Breast epithelium (tissue), 4 donors: ENCODE data around the gene DMAP1. TPM values are rescaled to one million over a fixed set of nuclear protein-coding genes. Genes with fewer than 3 reads are reported as not detected.

Source experiments
- DNase-seq, 2 donors: peaks; one replicate each; pipeline ENCODE4 v3.0.0-alpha.2; 2019; ENCODE audit warnings: low spot score in 2 of 2
- H3K27ac ChIP-seq, 2 donors: fragments of 200-600 bp; sonication (generic) in 1 of 2; one replicate each; pipeline ENCODE4 v1.5.1; 2016 to 2019; ENCODE audit warnings: mild to moderate bottlenecking in 1 of 2
- H3K27me3 ChIP-seq, 2 donors: fragments of 200-600 bp; sonication (generic) in 1 of 2; one replicate each; pipeline versions ENCODE4 v1.5.1 to v1.6.0; 2017 to 2019; ENCODE audit warnings: control low read depth in 1 of 2, mild to moderate bottlenecking in 1 of 2
- H3K36me3 ChIP-seq: fragments of 200-600 bp; one replicate; pipeline ENCODE4 v1.5.1; 2019
- H3K4me1 ChIP-seq, 2 donors: fragments of 200-600 bp; sonication (generic); one replicate each; pipeline ENCODE4 v1.5.1; 2016 to 2019; ENCODE audit warnings: control low read depth in 1 of 2
- H3K4me3 ChIP-seq, 3 donors: fragments of 200-600 bp; sonication (generic); 1 replicate in 2 of 3; 2 replicates in 1 of 3; pipeline ENCODE4 v1.5.1; 2016 to 2019; ENCODE audit warnings: mild to moderate bottlenecking in 3 of 3, moderate library complexity in 2 of 3
- H3K9me3 ChIP-seq, 2 donors: fragments of 200-600 bp; sonication (generic) in 1 of 2; one replicate each; pipeline ENCODE4 v1.5.1; 2016 to 2019; ENCODE audit warnings: control low read depth in 1 of 2
- POLR2A ChIP-seq: fragments of 450-650 bp; IDR thresholded peaks from one replicate; pipeline ENCODE4 v1.6.1; 2016; ENCODE audit warnings: antibody characterized with exemption, mild to moderate bottlenecking, moderate library complexity
- POLR2AphosphoS5 ChIP-seq, 3 donors: sonication (generic); formaldehyde crosslinking; IDR thresholded peaks; one replicate each; pipeline ENCODE4 v1.6.1; 2017; ENCODE audit warnings: antibody characterized with exemption in 3 of 3
- intact Hi-C: fragments of 100-400 bp; cut with DNase I; formaldehyde crosslinking; loops from one replicate; pipeline ENCODE4 v1.15.1; 2023; ENCODE audit warnings: low total_unique reads
- total RNA-seq, 3 donors: library from RNA; depleted of rRNA; stranded (reverse); fragments of >200 nt; gene quantifications; one replicate each; pipeline ENCODE4 v1.1.0, GENCODE V29; 2016
- TF ChIP-seq, protein P1 (sequence below), 3 donors: fragments of 450-650 bp; IDR thresholded peaks; one replicate each; pipeline ENCODE4 v1.5.1; 2016 to 2017; ENCODE audit warnings: antibody characterized with exemption in 3 of 3, mild to moderate bottlenecking in 3 of 3, moderate library complexity in 3 of 3

The DMAP1 gene
- total RNA-seq, 3 donors from 2014 or later: 40.3 to 66.2 (median 51.4) TPM

DNA sequence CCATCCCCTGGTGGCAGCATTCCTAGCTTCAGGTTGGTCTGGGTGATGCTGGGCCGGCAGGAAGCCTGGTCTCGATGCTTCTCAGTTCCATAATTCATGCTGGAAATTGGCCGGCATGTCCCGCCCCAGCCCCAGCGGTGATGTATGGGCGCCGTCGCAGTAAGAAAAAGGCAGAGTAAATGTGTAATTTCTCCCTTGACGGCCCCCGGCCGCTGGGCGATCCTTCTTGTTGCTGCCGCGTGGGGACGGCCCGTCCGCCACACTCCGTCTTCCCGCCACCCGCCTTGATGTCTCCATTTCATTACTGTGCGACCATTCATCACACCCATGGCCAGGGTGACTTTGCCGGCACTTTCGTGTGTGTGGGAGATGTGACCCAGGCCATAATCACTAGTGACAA is 8.5 kb downstream of the DMAP1 start:
- no peak overlapping the region for H3K4me3 ChIP-seq
- intact Hi-C loops: no loop called here
- no peaks in the 10 kb centered on the region for H3K4me1 ChIP-seq
- no peak overlapping the region for H3K27ac ChIP-seq
- no peaks in the 10 kb centered on the region for H3K36me3 ChIP-seq
- DNase-seq: no peak
- no peaks in the 10 kb centered on the region for H3K9me3 ChIP-seq
- TF ChIP-seq POLR2A (no peak), POLR2AphosphoS5 (IDR thresholded peaks at IDR 0.05) (no peak)
- TF ChIP-seq, protein P1, sequence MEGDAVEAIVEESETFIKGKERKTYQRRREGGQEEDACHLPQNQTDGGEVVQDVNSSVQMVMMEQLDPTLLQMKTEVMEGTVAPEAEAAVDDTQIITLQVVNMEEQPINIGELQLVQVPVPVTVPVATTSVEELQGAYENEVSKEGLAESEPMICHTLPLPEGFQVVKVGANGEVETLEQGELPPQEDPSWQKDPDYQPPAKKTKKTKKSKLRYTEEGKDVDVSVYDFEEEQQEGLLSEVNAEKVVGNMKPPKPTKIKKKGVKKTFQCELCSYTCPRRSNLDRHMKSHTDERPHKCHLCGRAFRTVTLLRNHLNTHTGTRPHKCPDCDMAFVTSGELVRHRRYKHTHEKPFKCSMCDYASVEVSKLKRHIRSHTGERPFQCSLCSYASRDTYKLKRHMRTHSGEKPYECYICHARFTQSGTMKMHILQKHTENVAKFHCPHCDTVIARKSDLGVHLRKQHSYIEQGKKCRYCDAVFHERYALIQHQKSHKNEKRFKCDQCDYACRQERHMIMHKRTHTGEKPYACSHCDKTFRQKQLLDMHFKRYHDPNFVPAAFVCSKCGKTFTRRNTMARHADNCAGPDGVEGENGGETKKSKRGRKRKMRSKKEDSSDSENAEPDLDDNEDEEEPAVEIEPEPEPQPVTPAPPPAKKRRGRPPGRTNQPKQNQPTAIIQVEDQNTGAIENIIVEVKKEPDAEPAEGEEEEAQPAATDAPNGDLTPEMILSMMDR (IDR thresholded peaks at IDR 0.05): no peak
- no peaks in the 10 kb centered on the region for H3K27me3 ChIP-seq

DNA sequence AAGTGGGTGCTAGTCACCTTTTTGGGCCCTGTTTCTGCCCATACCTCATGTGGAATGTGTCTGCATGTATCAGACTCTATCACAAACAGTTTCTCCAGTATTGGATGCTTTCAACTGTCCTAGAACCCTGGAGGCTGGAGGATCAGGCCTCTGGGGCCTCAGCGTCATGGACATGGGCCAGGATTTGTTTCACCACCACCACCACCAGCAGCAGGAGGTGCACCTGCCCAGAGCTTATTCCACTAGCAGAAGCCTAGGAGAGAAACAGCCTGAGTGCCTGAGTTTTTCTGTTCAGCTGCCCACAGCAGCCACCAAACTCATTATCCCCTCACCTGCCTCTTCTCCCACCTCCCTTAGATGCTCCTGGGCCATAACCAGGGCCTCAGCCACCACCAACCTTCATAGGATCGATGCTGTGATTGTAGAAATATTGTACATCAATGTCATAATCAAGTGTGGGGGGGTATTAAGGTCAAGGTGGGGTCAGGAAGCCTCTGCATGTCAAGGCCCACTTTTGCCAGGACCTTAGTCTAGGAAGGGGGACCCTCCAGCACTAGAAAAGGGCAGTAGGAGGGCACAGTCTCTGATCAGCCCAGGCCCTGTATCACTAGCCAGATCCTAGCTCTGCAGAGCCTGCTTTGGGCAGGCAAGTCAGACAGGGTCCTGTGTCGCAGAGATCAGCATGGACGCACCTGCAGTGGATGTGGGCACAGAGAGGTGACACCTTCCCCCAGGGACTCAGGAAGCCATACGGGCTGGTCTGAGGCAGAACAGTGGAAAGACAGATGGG is 9.3 kb downstream of the DMAP1 start:
- Histone ChIP-seq H3K4me1 (no peaks in the 10 kb centered on the region), H3K36me3 (no peaks in the 10 kb centered on the region), H3K27ac (no peak overlapping the region), H3K9me3 (no peaks in the 10 kb centered on the region), H3K27me3 (no peaks in the 10 kb centered on the region), H3K4me3 (no peak overlapping the region)
- TF ChIP-seq, protein P1 (IDR thresholded peaks at IDR 0.05): no peak
- TF ChIP-seq POLR2A (no peak), POLR2AphosphoS5 (IDR thresholded peaks at IDR 0.05) (no peak)
- intact Hi-C loops: no loop called here
- no peak for DNase-seq

DNA sequence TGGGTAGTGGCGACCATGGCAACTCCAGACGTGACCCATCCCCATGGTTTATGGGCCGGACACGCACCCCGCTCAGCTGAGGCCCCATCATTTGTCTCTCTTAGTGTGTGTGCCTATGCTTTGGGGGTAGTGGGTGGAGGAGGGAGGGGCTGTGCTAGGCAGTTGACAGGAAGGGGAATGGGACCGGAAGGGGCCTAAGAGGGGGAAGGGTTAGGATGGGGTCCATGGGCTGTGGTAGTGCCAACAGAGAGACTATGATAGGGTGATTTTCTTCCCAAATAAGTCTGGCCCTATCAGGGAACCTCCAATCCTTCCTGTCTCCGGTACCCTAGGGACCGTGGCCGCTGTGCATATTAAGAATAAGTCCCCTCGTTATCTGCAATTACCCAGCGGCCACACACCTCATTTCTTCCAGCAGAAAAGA is 9.9 kb downstream of the DMAP1 start:
- H3K27ac ChIP-seq: no peak overlapping the region
- DNase-seq: peak in 1 of 2 donors; percentile 37
- no peaks in the 10 kb centered on the region for H3K4me1 ChIP-seq
- no peak for TF ChIP-seq POLR2AphosphoS5 (IDR thresholded peaks at IDR 0.05)
- TF ChIP-seq, protein P1 (IDR thresholded peaks at IDR 0.05): no peak
- no peak for TF ChIP-seq POLR2A
- intact Hi-C loops: no loop called here
- H3K9me3 ChIP-seq: no peaks in the 10 kb centered on the region
- H3K4me3 ChIP-seq: no peak overlapping the region
- H3K36me3 ChIP-seq: no peaks in the 10 kb centered on the region
- H3K27me3 ChIP-seq: no peaks in the 10 kb centered on the region

DNA sequence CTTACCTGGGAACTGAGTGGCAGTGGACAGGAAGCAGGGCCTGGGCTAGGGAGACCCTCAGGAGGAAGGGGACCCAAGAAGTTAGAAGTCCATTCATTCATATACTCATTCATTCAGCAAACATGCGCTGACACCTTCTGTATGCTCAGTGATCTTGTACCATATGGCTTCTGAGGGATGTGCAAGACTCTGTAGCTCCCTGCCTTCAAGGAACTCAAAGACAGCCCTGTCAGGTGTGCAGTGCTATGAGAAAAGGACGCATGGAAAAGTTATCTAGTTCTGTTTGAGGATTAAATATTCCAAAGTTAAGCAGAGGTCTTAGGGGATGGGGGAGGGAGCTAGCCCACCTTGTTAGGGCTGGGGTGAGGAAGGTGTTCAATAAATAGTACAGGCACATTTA is 12.5 kb downstream of the DMAP1 start:
- no peak for DNase-seq
- TF ChIP-seq POLR2A: no peak
- TF ChIP-seq POLR2AphosphoS5 (IDR thresholded peaks at IDR 0.05): no peak
- TF ChIP-seq, protein P1 (IDR thresholded peaks at IDR 0.05): no peak

DNA sequence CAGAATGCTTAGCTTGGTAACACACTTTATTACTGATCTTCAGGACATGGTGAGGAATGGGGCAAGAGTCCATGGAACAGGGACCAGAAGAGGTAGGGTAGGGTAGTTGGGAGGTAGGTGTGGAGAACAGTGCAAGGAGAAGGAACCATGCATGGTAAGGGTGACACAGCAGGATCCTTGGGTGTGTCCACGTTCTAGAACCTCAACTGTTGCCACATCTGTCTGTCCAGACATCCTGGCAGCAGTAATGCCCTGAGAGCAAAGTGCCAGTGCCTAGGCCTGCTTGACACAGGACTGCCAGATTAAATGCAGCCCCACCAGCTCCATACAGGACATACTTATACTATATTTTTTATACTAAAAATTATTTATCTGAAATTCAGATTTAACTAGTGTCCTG is 13.9 kb downstream of the DMAP1 start:
- TF ChIP-seq, protein P1 (IDR thresholded peaks at IDR 0.05): no peak
- no peak for TF ChIP-seq POLR2AphosphoS5 (IDR thresholded peaks at IDR 0.05)
- no peak for TF ChIP-seq POLR2A
- Histone ChIP-seq H3K27ac (no peak overlapping the region), H3K36me3 (no peaks in the 10 kb centered on the region), H3K27me3 (no peaks in the 10 kb centered on the region), H3K4me1 (no peaks in the 10 kb centered on the region), H3K4me3 (no peak overlapping the region), H3K9me3 (no peaks in the 10 kb centered on the region)
- intact Hi-C loops: no loop called here
- no peak for DNase-seq

More for the DNA sequence above, 12.5 kb downstream of the DMAP1 start:
- intact Hi-C loops: no loop called here
- Histone ChIP-seq H3K27me3 (no peaks in the 10 kb centered on the region), H3K9me3 (no peaks in the 10 kb centered on the region), H3K36me3 (no peaks in the 10 kb centered on the region), H3K4me1 (no peaks in the 10 kb centered on the region), H3K27ac (no peak overlapping the region), H3K4me3 (no peak overlapping the region)
